GM12878 (cell line): ENCODE measurements around the gene VAV2. TPM values are rescaled to one million over a fixed set of nuclear protein-coding genes. Genes with fewer than 3 reads are reported as not detected.

Experiments used
- ATAC-seq: fragments of 200-7000 bp; cut with Tn5 transposase; 3 replicates; pipeline ENCODE4 v1.9.1; 2020; ENCODE audit warnings: mild to moderate bottlenecking, moderate library complexity
- BruUV-seq: library from RNA; stranded (reverse); fragments of 400-500 nt; replicated peaks from 2 replicates; lab custom pipeline; 2021; lab: Mats Ljungman, UMichigan
- CTCF ChIA-PET: fragments of 300-600 bp; sonication (Branson Sonifier 250); formaldehyde crosslinking; extraction: SDS; loops from one replicate; lab custom pipeline; 2021; ENCODE audit warnings: inconsistent platforms; lab: Yijun Ruan, JAX
- POLR2A ChIA-PET: fragments of 350-600 bp; formaldehyde crosslinking; extraction: SDS; loops from one replicate; lab custom pipeline; 2021; ENCODE audit warnings: inconsistent platforms; lab: Charles Lee
- RAD21 ChIA-PET: fragments of 300-600 bp; sonication (Branson Sonifier 250); formaldehyde crosslinking; loops from one replicate; lab custom pipeline; 2023; ENCODE audit warnings: antibody characterized with exemption; ENCODE audit not compliant: unreplicated experiment; lab: Charles Lee
- SMC1A ChIA-PET: fragments of 300-600 bp; sonication (Branson Sonifier 250); formaldehyde crosslinking; loops from one replicate; lab custom pipeline; 2023; ENCODE audit not compliant: unreplicated experiment, uncharacterized antibody; lab: Charles Lee
- DNase-seq: peaks from one replicate; pipeline ENCODE4 v3.0.0-alpha.2; 2011; ENCODE audit warnings: low read depth, low spot score
- FAIRE-seq: peaks from 3 replicates; lab custom pipeline; 2011; peaks lifted over from hg19 to GRCh38; lab: Jason Lieb, UNC
- H2AFZ ChIP-seq: 2 replicates; pipeline ENCODE4 v1.6.0; 2011; ENCODE audit warnings: low read depth, low read length, control low read depth; ENCODE audit not compliant: control insufficient read depth
- H3K27ac ChIP-seq: 2 replicates; pipeline ENCODE4 v1.5.1; 2011; ENCODE audit warnings: control low read depth; ENCODE audit not compliant: control insufficient read depth, insufficient read depth
- H3K27me3 ChIP-seq, 2 experiments: replicated peaks in 1 of 2; 2 replicates each; pipeline versions ENCODE4 v1.6.0 to v1.6.1; 2011; ENCODE audit warnings: low read length in 1 of 2; ENCODE audit not compliant: control insufficient read depth in 2 of 2, insufficient read depth in 2 of 2
- H3K36me3 ChIP-seq, 2 experiments: 2 replicates each; pipeline ENCODE4 v1.5.1; 2011; ENCODE audit warnings: low read length in 1 of 2; ENCODE audit not compliant: control insufficient read depth in 2 of 2, insufficient read depth in 2 of 2
- H3K4me1 ChIP-seq: 2 replicates; pipeline ENCODE4 v1.6.1; 2011; ENCODE audit warnings: mild to moderate bottlenecking, low read length, moderate library complexity, mixed read lengths; ENCODE audit not compliant: control insufficient read depth, insufficient read depth
- H3K4me2 ChIP-seq: 2 replicates; pipeline ENCODE4 v1.6.0; 2011; ENCODE audit warnings: control low read depth; ENCODE audit not compliant: control insufficient read depth, insufficient read depth
- H3K4me3 ChIP-seq: fragments of 200-600 bp; sonication (generic); 2 replicates; pipeline ENCODE4 v1.5.1; 2016
- H3K79me2 ChIP-seq: 2 replicates; pipeline ENCODE4 v1.6.0; 2011; ENCODE audit warnings: low read length; ENCODE audit not compliant: control insufficient read depth, insufficient read depth
- H3K9ac ChIP-seq: 2 replicates; pipeline ENCODE4 v1.8.0; 2011; ENCODE audit warnings: low read length, control low read depth, mixed read lengths; ENCODE audit not compliant: control insufficient read depth, insufficient read depth
- H3K9me3 ChIP-seq: replicated peaks from 3 replicates; pipeline ENCODE4 v1.5.1; 2011; ENCODE audit warnings: mild to moderate bottlenecking, low read length; ENCODE audit not compliant: control insufficient read depth, insufficient read depth
- H4K20me1 ChIP-seq: 2 replicates; pipeline ENCODE4 v1.6.0; 2011; ENCODE audit not compliant: control insufficient read depth, insufficient read depth
- DPF2 ChIP-seq: fragments of 450-650 bp; IDR thresholded peaks from 2 replicates; pipeline ENCODE4 v1.6.1; 2017; ENCODE audit warnings: mild to moderate bottlenecking
- MXI1 ChIP-seq: fragments of 150-350 bp; IDR thresholded peaks from 2 replicates; pipeline ENCODE4 v1.6.1; 2011; ENCODE audit warnings: low read depth, mild to moderate bottlenecking, inconsistent platforms, low read length, improper control_type of control experiment
- SMC3 ChIP-seq: IDR thresholded peaks from 2 replicates; pipeline ENCODE4 v1.6.1; 2011; ENCODE audit warnings: low read length, improper control_type of control experiment, borderline replicate concordance
- TCF12 ChIP-seq: IDR thresholded peaks from 2 replicates; pipeline ENCODE4 v1.6.1; 2011; ENCODE audit warnings: low read depth, mild to moderate bottlenecking, low read length
- ZNF274 ChIP-seq: IDR thresholded peaks from one replicate; pipeline ENCODE4 v1.8.0; 2011; ENCODE audit not compliant: insufficient read length, insufficient read depth
- WGBS: methylation state at CpG from one replicate; pipeline ENCODE4 v1.1.6; 2016; ENCODE audit warnings: low lambda C conversion rate; ENCODE audit not compliant: insufficient replicate concordance, insufficient coverage; ENCODE audit errors: missing lambda C conversion rate; 5-methylcytosine and 5-hydroxymethylcytosine counted together
- in situ Hi-C: fragments of 300-500 bp; cut with MboI; formaldehyde crosslinking; loops from 9 replicates; pipeline ENCODE4 v1.14.3; 2018; ENCODE audit warnings: mixed read lengths
- intact Hi-C: fragments of 100-400 bp; cut with micrococcal nuclease; formaldehyde crosslinking; loops from one replicate; pipeline ENCODE4 v1.14.2; 2022; ENCODE audit not compliant: unreplicated experiment
- polyA plus RNA-seq, 11 experiments: library from polyadenylated mRNA; depleted of rRNA in 4 of 11; unstranded in 6 of 11; stranded (reverse) in 5 of 11; fragments of >200 nt; fragmentation: Nextera tagmentation in 4 of 11; fragmentation: Illumina TruSeq in 1 of 11; extraction: Ambion mirVana in 4 of 11; extraction: Trizol in 1 of 11; gene quantifications; 1 replicate in 1 of 11; 2 replicates in 10 of 11; pipeline versions ENCODE4 v1.2.1 to v1.2.3, GENCODE V29; 2011 to 2016; ENCODE audit warnings: inconsistent platforms in 2 of 11, missing spikeins in 2 of 11, low read depth in 1 of 11
- total RNA-seq, 4 experiments: library from RNA; depleted of rRNA in 3 of 4; stranded (reverse); fragments of >200 nt in 3 of 4; fragmentation: Illumina TruSeq in 1 of 4; extraction: Trizol in 1 of 4; gene quantifications; 2 replicates each; pipeline versions ENCODE4 v1.2.1 to v1.2.3, GENCODE V29; 2013 to 2021
- TF ChIP-seq, protein P1 (sequence below): fragments of 450-650 bp; IDR thresholded peaks from 2 replicates; pipeline ENCODE4 v1.6.1; 2017; ENCODE audit warnings: mild to moderate bottlenecking

The VAV2 gene
- total and polyA plus RNA-seq, 10 of the 15 experiments (the other 5 are each of a cell fraction or from before 2014, with no cell fraction given), result 0.13 to 43.9 (median 16.9) TPM

GRCh38 chr9:133981958-133982681, 10.0 kb downstream of the VAV2 start:
- TF ChIP-seq ZNF274 (no peak), MXI1 (no peak), DPF2 (no peak), SMC3 (no peak), TCF12 (no peak)
- TF ChIP-seq, protein P1, sequence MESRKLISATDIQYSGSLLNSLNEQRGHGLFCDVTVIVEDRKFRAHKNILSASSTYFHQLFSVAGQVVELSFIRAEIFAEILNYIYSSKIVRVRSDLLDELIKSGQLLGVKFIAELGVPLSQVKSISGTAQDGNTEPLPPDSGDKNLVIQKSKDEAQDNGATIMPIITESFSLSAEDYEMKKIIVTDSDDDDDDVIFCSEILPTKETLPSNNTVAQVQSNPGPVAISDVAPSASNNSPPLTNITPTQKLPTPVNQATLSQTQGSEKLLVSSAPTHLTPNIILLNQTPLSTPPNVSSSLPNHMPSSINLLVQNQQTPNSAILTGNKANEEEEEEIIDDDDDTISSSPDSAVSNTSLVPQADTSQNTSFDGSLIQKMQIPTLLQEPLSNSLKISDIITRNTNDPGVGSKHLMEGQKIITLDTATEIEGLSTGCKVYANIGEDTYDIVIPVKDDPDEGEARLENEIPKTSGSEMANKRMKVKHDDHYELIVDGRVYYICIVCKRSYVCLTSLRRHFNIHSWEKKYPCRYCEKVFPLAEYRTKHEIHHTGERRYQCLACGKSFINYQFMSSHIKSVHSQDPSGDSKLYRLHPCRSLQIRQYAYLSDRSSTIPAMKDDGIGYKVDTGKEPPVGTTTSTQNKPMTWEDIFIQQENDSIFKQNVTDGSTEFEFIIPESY, result no peak
- intact Hi-C loops (no loop called here), in situ Hi-C loops (no loop called here)
- Histone ChIP-seq H3K9me3 (no peaks in the 10 kb centered on the region), H3K27ac (no peak overlapping the region), H3K27me3 (no peaks in the 10 kb centered on the region), H3K9ac (no peak overlapping the region), H3K4me2 (no peak overlapping the region), H2AFZ (no peak overlapping the region), H4K20me1 (peaks cover 6% of the 10 kb centered on the region; the same call in 1 of the 2 replicates), H3K79me2 (peaks cover 86% of the 10 kb centered on the region), H3K4me3 (no peak overlapping the region), H3K4me1 (peaks cover 15% of the 10 kb centered on the region), H3K36me3 (peaks cover 0 to 5% of the 10 kb centered on the region in 2 experiments; a peak in 3 of 4 replicates)
- ChIA-PET POLR2A (no interaction called here), SMC1A (no interaction called here), CTCF (interaction anchor here (0.7 kb wide), 1 partner anchor 13 kb away, joined by 3 read pairs; no protein-coding TSS in a partner anchor), RAD21 (no interaction called here)
- FAIRE-seq, result no peak
- no TSS peak for BruUV-seq
- no peak for ATAC-seq
- no peak for DNase-seq
- 82% methylated on average over 28 of the region's 28 CpGs for WGBS
